NCI-H345 treated with DMSO at 0.1 percent for 48 hours (cell line): Measurements from ENCODE around the gene LRPAP1.

Experiments
- DNase-seq: peaks from one replicate; lab custom pipeline; 2025; ENCODE audit not compliant: unreplicated experiment; lab: John Stamatoyannopoulos, UW

LRPAP1 gene

GRCh38 chr4:3473996-3474765 is 58.0 kb downstream of the LRPAP1 start:
- DNase-seq = no peak

GRCh38 chr4:3473181-3473950 is 58.9 kb downstream of the LRPAP1 start:
- DNase-seq = no peak

GRCh38 chr4:3472411-3473141 is 59.6 kb downstream of the LRPAP1 start:
- DNase-seq = no peak

GRCh38 chr4:3471886-3472285 is 60.3 kb downstream of the LRPAP1 start:
- DNase-seq = no peak

- DNase-seq = no peak
Measured at GRCh38 chr4:3471098-3471760, 61.0 kb downstream of the LRPAP1 start.

GRCh38 chr4:3470244-3471097 is 61.8 kb downstream of the LRPAP1 start:
- no peak for DNase-seq

- DNase-seq = no peak
Measured at GRCh38 chr4:3469386-3470243, 62.6 kb downstream of the LRPAP1 start.

GRCh38 chr4:3468804-3469203 is 63.4 kb downstream of the LRPAP1 start:
- no peak for DNase-seq

GRCh38 chr4:3468154-3468553 is 64.1 kb downstream of the LRPAP1 start:
- DNase-seq = no peak

GRCh38 chr4:3467601-3468031 is 64.6 kb downstream of the LRPAP1 start:
- DNase-seq = no peak

- no peak for DNase-seq
Measured at GRCh38 chr4:3466691-3467600, 65.3 kb downstream of the LRPAP1 start.

- no peak for DNase-seq
Measured at GRCh38 chr4:3465698-3466671, 66.2 kb downstream of the LRPAP1 start.

GRCh38 chr4:3464911-3465697 is 67.1 kb downstream of the LRPAP1 start:
- DNase-seq = no peak

GRCh38 chr4:3464349-3464905 is 67.8 kb downstream of the LRPAP1 start:
- DNase-seq = no peak

- DNase-seq = no peak
Measured at GRCh38 chr4:3463556-3464348, 68.5 kb downstream of the LRPAP1 start.
